OCI-LY3 (cell line): ENCODE data around the gene FTHL17.

Experiments used
- H2AFZ ChIP-seq: fragments of 200-600, 300-600 bp; shearing (Covaris generic); 2 replicates; pipeline ENCODE4 v1.6.0; 2014; ENCODE audit warnings: antibody characterized with exemption, low read depth, low read length
- H3K27ac ChIP-seq: fragments of 200-600, 300-600 bp; sonication (generic); 2 replicates; pipeline ENCODE4 v1.5.1; 2014; ENCODE audit warnings: mild to moderate bottlenecking, low read length, moderate library complexity, mixed read lengths
- H3K27me3 ChIP-seq: fragments of 200-600, 300-600 bp; sonication (generic); 2 replicates; pipeline ENCODE4 v1.6.1; 2014; ENCODE audit warnings: low read depth, low read length, mixed read lengths
- H3K36me3 ChIP-seq: fragments of 200-600, 300-600 bp; sonication (generic); replicated peaks from 2 replicates; pipeline ENCODE3; 2014; ENCODE audit warnings: low read depth, low read length, mixed read lengths
- H3K4me1 ChIP-seq: fragments of 300-600, 200-600 bp; sonication (generic); 2 replicates; pipeline ENCODE4 v1.6.1; 2014; ENCODE audit warnings: low read length, mixed read lengths
- H3K4me2 ChIP-seq: fragments of 200-600, 300-600 bp; sonication (generic); 2 replicates; pipeline ENCODE4 v1.6.1; 2014; ENCODE audit warnings: low read length, mixed read lengths
- H3K4me3 ChIP-seq: fragments of 300-600, 200-600 bp; sonication (generic); 2 replicates; pipeline ENCODE4 v1.5.1; 2014; ENCODE audit warnings: antibody characterized with exemption, mild to moderate bottlenecking, low read length, moderate library complexity
- H3K79me2 ChIP-seq: fragments of 300-600, 200-600 bp; shearing (Covaris generic); 2 replicates; pipeline ENCODE4 v1.6.1; 2014; ENCODE audit warnings: mild to moderate bottlenecking, low read length, mixed read lengths
- H3K9ac ChIP-seq: fragments of 300-600, 200-600 bp; shearing (Covaris generic); 2 replicates; pipeline ENCODE4 v1.6.0; 2014; ENCODE audit warnings: mild to moderate bottlenecking, low read length, moderate library complexity
- H3K9me3 ChIP-seq: fragments of 200-600, 300-600 bp; shearing (Covaris generic); 2 replicates; pipeline ENCODE4 v1.6.1; 2014; ENCODE audit warnings: low read length, mixed read lengths; ENCODE audit not compliant: insufficient read depth
- H4K20me1 ChIP-seq: fragments of 200-600, 300-600 bp; sonication (generic); 2 replicates; pipeline ENCODE4 v1.6.1; 2016; ENCODE audit warnings: low read length, mixed read lengths; ENCODE audit not compliant: insufficient read depth
- EZH2phosphoT487 ChIP-seq: fragments of 200-600 bp; shearing (Covaris generic); IDR thresholded peaks from 2 replicates; pipeline ENCODE4 v1.6.1; 2018; ENCODE audit warnings: antibody characterized with exemption, mixed run types, low read depth
- TF ChIP-seq, protein P1 (sequence below): fragments of 200-600, 300-600 bp; sonication (generic); IDR thresholded peaks from 2 replicates; pipeline ENCODE4 v1.5.1; 2014; ENCODE audit warnings: antibody characterized with exemption, low read length, low read depth

Gene FTHL17

GRCh38 chrX:31112226-31112999 lies 40.6 kb upstream of the FTHL17 start:
- Histone ChIP-seq H3K4me3 (no peak overlapping the region), H3K4me2 (0 out of 2 replicates have a peak overlapping the region, but pooled peaks have one; percentile 13), H3K9me3 (no peaks in the 10 kb centered on the region), H3K27me3 (no peaks in the 10 kb centered on the region), H3K9ac (no peak overlapping the region), H3K27ac (no peak overlapping the region), H3K79me2 (no peaks in the 10 kb centered on the region), H2AFZ (peak overlapping the region; percentile 33; the same call in 1 of the 2 replicates), H4K20me1 (no peaks in the 10 kb centered on the region), H3K4me1 (peaks cover 22% of the 10 kb centered on the region), H3K36me3 (no peaks in the 10 kb centered on the region)
- TF ChIP-seq EZH2phosphoT487: no peak
- TF ChIP-seq, protein P1, sequence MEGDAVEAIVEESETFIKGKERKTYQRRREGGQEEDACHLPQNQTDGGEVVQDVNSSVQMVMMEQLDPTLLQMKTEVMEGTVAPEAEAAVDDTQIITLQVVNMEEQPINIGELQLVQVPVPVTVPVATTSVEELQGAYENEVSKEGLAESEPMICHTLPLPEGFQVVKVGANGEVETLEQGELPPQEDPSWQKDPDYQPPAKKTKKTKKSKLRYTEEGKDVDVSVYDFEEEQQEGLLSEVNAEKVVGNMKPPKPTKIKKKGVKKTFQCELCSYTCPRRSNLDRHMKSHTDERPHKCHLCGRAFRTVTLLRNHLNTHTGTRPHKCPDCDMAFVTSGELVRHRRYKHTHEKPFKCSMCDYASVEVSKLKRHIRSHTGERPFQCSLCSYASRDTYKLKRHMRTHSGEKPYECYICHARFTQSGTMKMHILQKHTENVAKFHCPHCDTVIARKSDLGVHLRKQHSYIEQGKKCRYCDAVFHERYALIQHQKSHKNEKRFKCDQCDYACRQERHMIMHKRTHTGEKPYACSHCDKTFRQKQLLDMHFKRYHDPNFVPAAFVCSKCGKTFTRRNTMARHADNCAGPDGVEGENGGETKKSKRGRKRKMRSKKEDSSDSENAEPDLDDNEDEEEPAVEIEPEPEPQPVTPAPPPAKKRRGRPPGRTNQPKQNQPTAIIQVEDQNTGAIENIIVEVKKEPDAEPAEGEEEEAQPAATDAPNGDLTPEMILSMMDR: no peak

GRCh38 chrX:31110657-31111056 lies 38.8 kb upstream of the FTHL17 start:
- Histone ChIP-seq H3K4me1 (peaks cover 22% of the 10 kb centered on the region), H3K27me3 (no peaks in the 10 kb centered on the region), H3K36me3 (no peaks in the 10 kb centered on the region), H3K9me3 (no peaks in the 10 kb centered on the region), H3K79me2 (no peaks in the 10 kb centered on the region), H3K27ac (no peak overlapping the region), H2AFZ (no peak overlapping the region), H3K9ac (no peak overlapping the region), H3K4me2 (no peak overlapping the region), H3K4me3 (no peak overlapping the region), H4K20me1 (no peaks in the 10 kb centered on the region)
- TF ChIP-seq, protein P1: no peak
- TF ChIP-seq EZH2phosphoT487: no peak

DNA sequence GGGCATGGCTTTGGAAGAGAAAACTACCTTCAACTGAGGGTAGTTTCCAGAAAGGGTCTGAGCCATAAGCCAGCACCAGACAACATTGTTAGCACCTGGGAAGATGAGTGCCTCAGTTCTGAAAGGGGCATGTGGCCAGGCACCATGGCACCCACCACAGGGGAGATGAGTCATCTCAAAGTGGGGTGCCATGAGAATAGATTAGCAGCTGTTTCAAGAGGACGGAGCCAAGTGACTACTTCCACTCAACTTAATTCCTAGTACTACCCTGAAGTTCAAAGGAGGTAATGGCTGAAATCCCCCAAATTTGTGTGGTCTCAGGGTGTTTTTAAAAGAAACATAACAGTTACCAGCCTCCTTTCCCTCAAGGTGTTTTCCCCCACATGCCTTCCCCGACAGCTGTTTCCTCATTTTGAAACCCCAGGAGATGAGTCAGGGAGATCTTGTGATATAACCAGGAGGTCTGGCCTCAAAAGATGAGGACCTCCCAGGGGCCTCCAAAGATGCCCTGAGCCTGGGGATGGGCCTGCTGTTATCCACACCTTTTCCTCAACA lies 27.8 kb upstream of the FTHL17 start:
- Histone ChIP-seq H3K4me3 (peak overlapping the region; percentile 36), H3K9me3 (no peaks in the 10 kb centered on the region), H4K20me1 (no peaks in the 10 kb centered on the region), H2AFZ (no peak overlapping the region), H3K27ac (peak overlapping the region; percentile 100), H3K36me3 (peaks cover 3% of the 10 kb centered on the region), H3K4me1 (peaks cover 58% of the 10 kb centered on the region), H3K27me3 (no peaks in the 10 kb centered on the region), H3K9ac (peak overlapping the region; percentile 89), H3K4me2 (peak overlapping the region; percentile 69), H3K79me2 (no peaks in the 10 kb centered on the region)
- TF ChIP-seq, protein P1: no peak
- no peak for TF ChIP-seq EZH2phosphoT487

- H3K79me2 ChIP-seq: no peaks in the 10 kb centered on the region
- H4K20me1 ChIP-seq: no peaks in the 10 kb centered on the region
- no peak overlapping the region for H3K4me2 ChIP-seq
- H3K27me3 ChIP-seq: no peaks in the 10 kb centered on the region
- peak overlapping the region; percentile 100 for H3K27ac ChIP-seq
- H3K9me3 ChIP-seq: no peaks in the 10 kb centered on the region
- no peak overlapping the region for H3K4me3 ChIP-seq
- H2AFZ ChIP-seq: no peak overlapping the region
- no peak for TF ChIP-seq EZH2phosphoT487
- TF ChIP-seq, protein P1: no peak
- peaks cover 71% of the 10 kb centered on the region for H3K4me1 ChIP-seq
- H3K36me3 ChIP-seq: peaks cover 3% of the 10 kb centered on the region
- H3K9ac ChIP-seq: no peak overlapping the region
These were observed 26.2 kb upstream of the FTHL17 start for GRCh38 chrX:31098079-31098478.
